GM18520 (cell line): Measurements from ENCODE around the gene NLRP7.
"Not testable (repeated sequence)": the region's sequence is repeated elsewhere in the genome, so short reads cannot be mapped to it uniquely, and the experiment has no call there.

Source experiments
- ATAC-seq: cut with Tn5 transposase; IDR thresholded peaks from one replicate; pipeline ENCODE4 v1.9.1; 2021; ENCODE audit not compliant: unreplicated experiment

NLRP7 gene

GRCh38 chr19:54919646-54920563 is 27.4 kb downstream of the NLRP7 start:
- not testable (repeated sequence) for ATAC-seq

GRCh38 chr19:54918499-54918898 is 28.8 kb downstream of the NLRP7 start:
- ATAC-seq, result no peak

GRCh38 chr19:54916822-54917221 is 30.5 kb downstream of the NLRP7 start:
- ATAC-seq, result no peak

GRCh38 chr19:54907899-54908298 is 39.4 kb downstream of the NLRP7 start:
- ATAC-seq, result not testable (repeated sequence)

- no peak for ATAC-seq
Observed at GRCh38 chr19:54906819-54907218, 40.5 kb downstream of the NLRP7 start.

GRCh38 chr19:54905803-54906511 is 41.4 kb downstream of the NLRP7 start, which contains the start of gene NCR1:
Gene NCR1, plus strand, starts transcription at chr19:54906148. Its CDS starts 40 bp downstream, at chr19:54906188.
- ATAC-seq, result no peak

GRCh38 chr19:54905421-54905802 is 41.9 kb downstream of the NLRP7 start:
- ATAC-seq, result no peak

GRCh38 chr19:54904261-54904660 is 43.1 kb downstream of the NLRP7 start:
- ATAC-seq, result not testable (repeated sequence)

GRCh38 chr19:54903303-54903702 is 44.0 kb downstream of the NLRP7 start:
- no peak for ATAC-seq

- no peak for ATAC-seq
Observed at GRCh38 chr19:54902061-54902460, 45.3 kb downstream of the NLRP7 start.

GRCh38 chr19:54901153-54901552 is 46.2 kb downstream of the NLRP7 start:
- not testable (repeated sequence) for ATAC-seq

GRCh38 chr19:54899646-54900045 is 47.7 kb downstream of the NLRP7 start:
- ATAC-seq, result not testable (repeated sequence)

GRCh38 chr19:54898685-54899084 is 48.6 kb downstream of the NLRP7 start:
- not testable (repeated sequence) for ATAC-seq

GRCh38 chr19:54896036-54896435 is 51.3 kb downstream of the NLRP7 start:
- ATAC-seq, result no peak

GRCh38 chr19:54894106-54894505 is 53.2 kb downstream of the NLRP7 start:
- not testable (repeated sequence) for ATAC-seq

- no peak for ATAC-seq
Observed at GRCh38 chr19:54893406-54893805, 53.9 kb downstream of the NLRP7 start.

GRCh38 chr19:54889566-54889965 is 57.8 kb downstream of the NLRP7 start:
- ATAC-seq, result no peak

GRCh38 chr19:54888239-54888638 is 59.1 kb downstream of the NLRP7 start:
- ATAC-seq, result no peak

- ATAC-seq, result no peak
Observed at GRCh38 chr19:54883228-54883627, 64.1 kb downstream of the NLRP7 start.

- no peak for ATAC-seq
Observed at GRCh38 chr19:54882758-54883157, 64.6 kb downstream of the NLRP7 start.

GRCh38 chr19:54881884-54882283 is 65.4 kb downstream of the NLRP7 start:
- no peak for ATAC-seq

- no peak for ATAC-seq
Observed at GRCh38 chr19:54877471-54877870, 69.9 kb downstream of the NLRP7 start.
